ENCODE data around the gene WRAP73. TPM values are rescaled to one million over a fixed set of nuclear protein-coding genes. Genes with fewer than 3 reads are reported as not detected.

WRAP73 gene
- total and polyA plus RNA-seq, 2 experiments from 2014 or later = 22.6 to 43.3 TPM

DNA sequence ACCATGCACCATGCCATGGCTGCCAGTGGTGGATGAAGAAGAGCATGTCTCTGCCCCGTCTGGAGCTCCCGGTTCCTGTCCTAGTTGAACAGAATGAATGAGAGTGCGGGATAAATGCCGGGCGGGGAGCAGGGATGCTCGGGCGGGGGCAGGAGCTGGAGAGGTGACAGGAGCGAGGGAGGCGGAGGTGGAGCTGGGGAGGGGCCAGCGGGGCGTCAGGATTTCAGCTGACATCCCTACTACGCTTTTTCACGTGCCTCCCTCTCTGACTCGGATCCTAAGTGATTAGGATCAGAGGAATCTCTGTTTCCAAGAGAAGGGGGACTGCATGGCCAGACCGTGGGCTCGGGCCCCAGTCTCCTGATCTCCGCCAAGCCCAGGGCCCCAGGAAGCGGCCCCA is 49.7 kb upstream of the WRAP73 start (continued):
- no peak for TF ChIP-seq ZNF462 (CRISPR knock-in tag; IDR thresholded peaks at IDR 0.05)
- TF ChIP-seq POLR2AphosphoS5 (IDR thresholded peaks at IDR 0.05; ENCODE audit: low read depth) = no peak

GRCh38 chr1:3698660-3699408 is 48.9 kb upstream of the WRAP73 start:
- Histone ChIP-seq H3K36me3 (ENCODE audit: insufficient read depth) (no peaks in the 10 kb centered on the region), H2AFZ (no peak overlapping the region), H4K20me1 (replicated peaks; ENCODE audit: insufficient read depth) (no peaks in the 10 kb centered on the region), H3K27me3 (ENCODE audit: insufficient read depth) (no peaks in the 10 kb centered on the region), H3K4me2 (no peak overlapping the region), H3F3A (replicated peaks; ENCODE audit: low read depth) (no peaks in the 10 kb centered on the region), H3K27ac (ENCODE audit: low read depth) (no peak overlapping the region), H3K4me1 (ENCODE audit: insufficient read depth) (no peaks in the 10 kb centered on the region), H3K9me2 (ENCODE audit: insufficient read depth) (no peaks in the 10 kb centered on the region), H3K4me3 (no peak overlapping the region), H3K79me2 (replicated peaks; ENCODE audit: insufficient read depth) (no peaks in the 10 kb centered on the region)
- ATAC-seq = no peak
- H3K27me3 Mint-ChIP-seq (ENCODE audit: insufficient read depth, low read depth, poor library complexity) = peaks cover 26% of the 10 kb centered on the region
- no peaks in the 10 kb centered on the region for H3K36me3 Mint-ChIP-seq (ENCODE audit: low read depth)
- no peaks in the 10 kb centered on the region for H3K9me3 Mint-ChIP-seq
- no peak overlapping the region for H3K4me3 Mint-ChIP-seq
- DNase-seq (ENCODE audit: low spot score) = no peak
- H3K4me1 Mint-ChIP-seq = peaks cover 7% of the 10 kb centered on the region; the same call in 2 of the 3 replicates
- H3K27ac Mint-ChIP-seq = peak overlapping the region; percentile 44; the same call in 1 of the 2 replicates
- TF ChIP-seq ZNF114 (CRISPR knock-in tag; IDR thresholded peaks at IDR 0.05) = no peak
- TF ChIP-seq NANOG (IDR thresholded peaks at IDR 0.05; ENCODE audit: borderline replicate concordance) = no peak
- TF ChIP-seq ZNF462 (CRISPR knock-in tag; IDR thresholded peaks at IDR 0.05) = no peak
- TF ChIP-seq CREB1 (CRISPR knock-in tag; IDR thresholded peaks at IDR 0.05; ENCODE audit: low read depth) = no peak
- no peak for TF ChIP-seq STAT1 (IDR thresholded peaks at IDR 0.05; ENCODE audit: unreplicated experiment)
- no peak for TF ChIP-seq EZH2 (IDR thresholded peaks at IDR 0.05; ENCODE audit: low read depth, unreplicated experiment)

Data from GM23338 (cell line).